Common myeloid progenitor, CD34-positive (primary cell): ENCODE data around the gene OR11L1. TPM values are rescaled to one million over a fixed set of nuclear protein-coding genes. Genes with fewer than 3 reads are reported as not detected.
A peak's percentile ranks its signal among the peaks of the same experiment; 100 is the strongest.

Source experiments
- CTCF ChIA-PET: fragments of 350-600 bp; sonication (Branson Sonifier 250); formaldehyde crosslinking; loops from one replicate; lab custom pipeline; 2021; ENCODE audit warnings: antibody characterized with exemption; lab: Charles Lee
- POLR2A ChIA-PET: fragments of 350-600 bp; sonication (Branson Sonifier 250); formaldehyde crosslinking; loops from one replicate; lab custom pipeline; 2021; ENCODE audit warnings: antibody characterized with exemption; lab: Charles Lee
- DNase-seq, 3 donors: peaks; one replicate each; pipeline versions ENCODE4 v3.0.0 to v3.0.0-alpha.2; 2013
- H3K27ac ChIP-seq, 2 experiments: 1 replicate in 1 of 2; 2 replicates in 1 of 2; pipeline ENCODE4 v1.7.0; 2013; ENCODE audit warnings: inconsistent platforms in 2 of 2, low read length in 2 of 2, mild to moderate bottlenecking in 2 of 2, low read depth in 1 of 2, moderate library complexity in 1 of 2; ENCODE audit not compliant: severe bottlenecking in 2 of 2, insufficient read depth in 1 of 2, poor library complexity in 1 of 2
- H3K27me3 ChIP-seq, 5 experiments: replicated peaks in 2 of 5; 1 replicate in 3 of 5; 2 replicates in 2 of 5; pipeline versions ENCODE4 v1.6.1 to v1.7.0; 2013; ENCODE audit warnings: low read length in 4 of 5, mild to moderate bottlenecking in 2 of 5, moderate library complexity in 2 of 5, inconsistent platforms in 1 of 5; ENCODE audit not compliant: insufficient read depth in 5 of 5, control insufficient read depth in 4 of 5
- H3K36me3 ChIP-seq, 4 experiments: 1 replicate in 2 of 4; 2 replicates in 2 of 4; pipeline versions ENCODE4 v1.6.1 to v1.7.0; 2013; ENCODE audit warnings: low read length in 3 of 4, control low read depth in 1 of 4, mild to moderate bottlenecking in 1 of 4; ENCODE audit not compliant: control insufficient read depth in 4 of 4, insufficient read depth in 4 of 4
- H3K4me1 ChIP-seq, 4 experiments: 1 replicate in 3 of 4; 2 replicates in 1 of 4; pipeline versions ENCODE4 v1.6.1 to v1.7.1; 2013; ENCODE audit warnings: low read length in 3 of 4, mild to moderate bottlenecking in 3 of 4, control low read depth in 1 of 4, inconsistent platforms in 1 of 4, moderate library complexity in 1 of 4; ENCODE audit not compliant: control insufficient read depth in 4 of 4, insufficient read depth in 4 of 4; ENCODE audit errors: control extremely low read depth in 1 of 4
- H3K4me3 ChIP-seq, 7 experiments: 1 replicate in 4 of 7; 2 replicates in 3 of 7; pipeline versions ENCODE4 v1.5.1 to v1.7.0; 2013; ENCODE audit warnings: mild to moderate bottlenecking in 7 of 7, low read length in 6 of 7, moderate library complexity in 6 of 7, inconsistent platforms in 2 of 7, low read depth in 2 of 7, control low read depth in 1 of 7; ENCODE audit not compliant: insufficient read depth in 4 of 7, control insufficient read depth in 1 of 7; ENCODE audit errors: extremely low read depth in 1 of 7
- H3K9me3 ChIP-seq, 5 experiments: 1 replicate in 4 of 5; 2 replicates in 1 of 5; pipeline versions ENCODE4 v1.6.1 to v1.7.1; 2013; ENCODE audit warnings: low read length in 4 of 5, mild to moderate bottlenecking in 2 of 5, inconsistent platforms in 1 of 5, low read depth in 1 of 5, moderate library complexity in 1 of 5; ENCODE audit not compliant: control insufficient read depth in 4 of 5, insufficient read depth in 2 of 5; ENCODE audit errors: control extremely low read depth in 1 of 5
- WGBS: methylation state at CpG from one replicate; pipeline ENCODE4 v1.1.5; 2013; ENCODE audit not compliant: insufficient coverage; 5-methylcytosine and 5-hydroxymethylcytosine counted together
- polyA plus RNA-seq: library from polyadenylated mRNA; unstranded; fragments of 120-200 nt; gene quantifications from one replicate; pipeline ENCODE4 v1.2.1, GENCODE V29; 2013

The OR11L1 gene, protein sequence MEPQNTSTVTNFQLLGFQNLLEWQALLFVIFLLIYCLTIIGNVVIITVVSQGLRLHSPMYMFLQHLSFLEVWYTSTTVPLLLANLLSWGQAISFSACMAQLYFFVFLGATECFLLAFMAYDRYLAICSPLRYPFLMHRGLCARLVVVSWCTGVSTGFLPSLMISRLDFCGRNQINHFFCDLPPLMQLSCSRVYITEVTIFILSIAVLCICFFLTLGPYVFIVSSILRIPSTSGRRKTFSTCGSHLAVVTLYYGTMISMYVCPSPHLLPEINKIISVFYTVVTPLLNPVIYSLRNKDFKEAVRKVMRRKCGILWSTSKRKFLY
- polyA plus RNA-seq, result 0.13 TPM

DNA sequence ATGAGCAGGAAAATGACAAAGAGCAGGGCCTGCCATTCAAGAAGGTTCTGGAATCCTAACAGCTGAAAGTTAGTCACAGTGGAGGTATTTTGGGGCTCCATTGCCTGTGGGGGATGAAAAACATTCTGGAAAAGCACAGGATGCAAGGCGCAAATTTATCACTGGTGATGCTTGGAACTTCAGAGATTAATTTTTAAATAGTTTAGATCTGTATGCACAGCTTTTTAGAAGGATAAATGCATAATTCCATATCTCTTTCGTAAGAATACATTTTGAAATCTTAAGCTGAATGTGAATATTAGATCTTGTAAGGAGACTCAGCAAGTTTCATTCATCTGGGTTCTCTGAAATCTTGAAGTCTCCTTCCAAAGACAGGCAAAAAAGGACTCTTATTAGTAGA lies at the start of gene OR11L1:
Gene OR11L1, minus strand, starts transcription at position 101 of the 400 bp plus-strand sequence. Its CDS starts 0 bp downstream, at position 101.
- Histone ChIP-seq H3K36me3 (no peaks in the 10 kb centered on the region), H3K27ac (no peak within 1 kb of the TSS), H3K4me3 (no peak within 1 kb of the TSS), H3K4me1 (peaks cover 4 to 11% (median 11%) of the 10 kb centered on the region in 4 experiments), H3K9me3 (no peaks in the 10 kb centered on the region), H3K27me3 (no peaks in the 10 kb centered on the region)
- WGBS, result 100% methylated on average over 2 of the region's 2 CpGs
- CTCF ChIA-PET, result interaction anchor here (1.3 kb wide), 1 partner anchor 19 kb away, joined by 3 read pairs; no protein-coding TSS in a partner anchor
- DNase-seq, result no peak
- POLR2A ChIA-PET, result no interaction called here

DNA sequence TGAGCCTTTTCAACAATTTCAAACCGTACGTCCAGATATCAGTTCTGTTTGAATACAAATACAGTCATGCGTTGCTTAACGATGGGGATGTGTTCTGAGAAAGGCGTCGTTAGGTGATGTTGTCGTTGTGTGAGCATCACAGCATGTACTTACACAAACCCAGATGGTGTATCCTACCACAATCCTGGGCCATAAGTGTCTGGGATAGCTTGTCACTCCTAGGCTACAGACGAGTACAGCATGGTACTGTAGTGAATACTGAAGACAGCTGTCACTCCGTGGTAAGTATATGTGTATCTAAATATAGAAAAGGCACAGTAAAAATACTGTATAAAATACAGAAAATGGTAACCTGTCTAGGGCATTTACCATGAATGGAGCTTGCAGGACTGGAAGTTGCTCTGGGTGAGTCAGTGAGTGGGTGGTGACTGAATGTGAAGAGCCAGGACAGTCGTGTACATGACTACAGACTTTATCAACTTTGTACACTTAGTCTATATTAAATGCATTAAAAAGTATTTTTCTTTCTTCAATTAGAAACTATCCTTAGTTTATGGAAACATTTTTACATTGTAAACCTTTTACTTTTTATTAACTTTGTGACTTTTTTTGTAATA lies 43.2 kb upstream of the OR11L1 start:
- no peak overlapping the region for H3K4me3 ChIP-seq
- H3K27me3 ChIP-seq, result no peaks in the 10 kb centered on the region
- no peak for DNase-seq
- CTCF ChIA-PET, result interaction anchor here (0.6 to 2.1 kb wide), 6 partner anchors 11 to 1091 kb away, joined by 3 to 8 read pairs (median 4); partner anchors contain the start of gene OR2W3
- no peaks in the 10 kb centered on the region for H3K4me1 ChIP-seq
- WGBS, result 100% methylated on average over 3 of the region's 10 CpGs
- no peaks in the 10 kb centered on the region for H3K9me3 ChIP-seq
- peaks cover 0 to 23% (median 2%) of the 10 kb centered on the region in 4 experiments for H3K36me3 ChIP-seq
- peak overlapping the region in 1 of 2 experiments; percentile 1 for H3K27ac ChIP-seq
- POLR2A ChIA-PET, result interaction anchor here (0.6 kb wide), 3 partner anchors 22 to 219 kb away, joined by 3 to 5 read pairs (median 4); no protein-coding TSS in a partner anchor

- WGBS, result 100% methylated on average over 7 of the region's 9 CpGs
- POLR2A ChIA-PET, result no interaction called here
- no peak for DNase-seq
- Histone ChIP-seq H3K27ac (no peak overlapping the region), H3K27me3 (no peaks in the 10 kb centered on the region), H3K36me3 (peaks cover 2 to 36% (median 9%) of the 10 kb centered on the region in 4 experiments), H3K9me3 (no peaks in the 10 kb centered on the region), H3K4me3 (no peak overlapping the region), H3K4me1 (no peaks in the 10 kb centered on the region)
- CTCF ChIA-PET, result no interaction called here
Measured at GRCh38 chr1:247883346-247883745, 41.6 kb upstream of the OR11L1 start.

DNA sequence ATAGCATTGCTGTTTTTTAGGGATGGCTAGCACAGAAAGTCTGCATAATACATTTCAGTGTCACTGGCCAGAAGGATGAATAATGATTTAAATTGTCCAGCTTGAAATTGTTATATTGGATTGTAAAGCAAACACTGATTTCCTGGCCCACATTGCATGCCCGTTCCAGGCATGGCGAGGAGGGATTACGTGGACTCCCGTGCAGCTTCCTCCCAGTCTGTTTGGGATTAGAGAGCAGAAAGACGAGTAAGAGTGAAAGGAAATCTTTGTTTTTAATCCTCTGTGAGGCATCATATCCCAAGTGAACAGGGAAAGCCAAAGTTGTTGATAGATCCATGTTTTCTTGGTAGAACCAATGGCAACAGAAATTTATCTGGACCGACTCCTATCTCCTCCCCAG lies 23.7 kb upstream of the OR11L1 start:
- Histone ChIP-seq H3K9me3 (peaks cover 0 to 6% (median 4%) of the 10 kb centered on the region in 5 experiments), H3K27me3 (no peaks in the 10 kb centered on the region), H3K4me1 (peaks cover 0 to 2% (median 0%) of the 10 kb centered on the region in 4 experiments), H3K27ac (no peak overlapping the region), H3K36me3 (peaks cover 35 to 89% (median 58%) of the 10 kb centered on the region in 4 experiments), H3K4me3 (no peak overlapping the region)
- CTCF ChIA-PET, result no interaction called here
- POLR2A ChIA-PET, result no interaction called here
- 98% methylated on average over 6 of the region's 6 CpGs for WGBS
- no peak for DNase-seq

DNA sequence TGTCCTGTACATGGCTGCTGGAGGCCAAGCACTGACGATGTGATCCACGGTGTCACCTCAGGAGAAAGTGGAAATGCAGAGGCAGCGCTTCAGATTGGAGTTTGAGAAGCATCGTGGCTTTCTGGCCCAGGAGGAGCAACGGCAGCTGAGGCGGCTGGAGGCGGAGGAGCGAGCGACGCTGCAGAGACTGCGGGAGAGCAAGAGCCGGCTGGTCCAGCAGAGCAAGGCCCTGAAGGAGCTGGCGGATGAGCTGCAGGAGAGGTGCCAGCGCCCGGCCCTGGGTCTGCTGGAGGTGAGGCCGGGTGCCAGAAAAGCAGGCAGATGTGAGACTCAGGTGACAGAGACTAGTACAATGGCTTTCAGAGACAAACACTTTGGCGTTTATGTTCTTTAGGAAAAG lies 22.9 kb upstream of the OR11L1 start:
- H3K4me1 ChIP-seq, result peaks cover 0 to 7% (median 2%) of the 10 kb centered on the region in 4 experiments
- H3K27ac ChIP-seq, result no peak overlapping the region
- peaks cover 31 to 82% (median 52%) of the 10 kb centered on the region in 4 experiments for H3K36me3 ChIP-seq
- no peaks in the 10 kb centered on the region for H3K27me3 ChIP-seq
- DNase-seq, result no peak
- CTCF ChIA-PET, result no interaction called here
- POLR2A ChIA-PET, result no interaction called here
- H3K4me3 ChIP-seq, result no peak overlapping the region
- 95% methylated on average over 13 of the region's 17 CpGs for WGBS
- H3K9me3 ChIP-seq, result peaks cover 0 to 3% (median 1%) of the 10 kb centered on the region in 5 experiments

- no CpG with 5 or more reads among the region's 4 CpGs for WGBS
- CTCF ChIA-PET, result no interaction called here
- Histone ChIP-seq H3K4me1 (peaks cover 7 to 16% (median 12%) of the 10 kb centered on the region in 4 experiments), H3K4me3 (no peak overlapping the region), H3K9me3 (peaks cover 0 to 1% (median 0%) of the 10 kb centered on the region in 5 experiments), H3K36me3 (peaks cover 21 to 64% (median 36%) of the 10 kb centered on the region in 4 experiments), H3K27me3 (no peaks in the 10 kb centered on the region), H3K27ac (no peak overlapping the region)
- DNase-seq, result no peak
- POLR2A ChIA-PET, result interaction anchor here (0.6 kb wide), 2 partner anchors 23 to 164 kb away, joined by 3 read pairs; no protein-coding TSS in a partner anchor
Measured at GRCh38 chr1:247862756-247863155, 21.1 kb upstream of the OR11L1 start.
